SK-N-SH treated with all-trans-retinoic acid at 6 μM for 48 hours (cell line): ENCODE data around the gene NTM.

Experiments
- ARNTL ChIP-seq: fragments of 450-650 bp; formaldehyde crosslinking; IDR thresholded peaks from 2 replicates; pipeline ENCODE4 v1.5.0; 2020; ENCODE audit warnings: low read depth, mild to moderate bottlenecking, moderate library complexity, borderline replicate concordance
- CSDC2 ChIP-seq: fragments of 250-450 bp; sonication (Bioruptor Pico); IDR thresholded peaks from 2 replicates; pipeline ENCODE4 v1.5.0; 2020; ENCODE audit warnings: mild to moderate bottlenecking, moderate library complexity
- ESRRG ChIP-seq: fragments of 250-450 bp; sonication (Bioruptor Pico); IDR thresholded peaks from 2 replicates; pipeline ENCODE4 v1.6.1; 2021; ENCODE audit warnings: mild to moderate bottlenecking
- GLIS3 ChIP-seq: fragments of 250-450 bp; sonication (Bioruptor Pico); IDR thresholded peaks from 2 replicates; pipeline ENCODE4 v1.5.0; 2020; ENCODE audit warnings: mild to moderate bottlenecking, moderate library complexity
- ISL1 ChIP-seq: fragments of 250-450 bp; sonication (Bioruptor Pico); IDR thresholded peaks from 2 replicates; pipeline ENCODE4 v2.1.2; 2022; ENCODE audit warnings: mild to moderate bottlenecking, moderate library complexity
- OSR1 ChIP-seq: fragments of 250-450 bp; sonication (Bioruptor Pico); IDR thresholded peaks from 2 replicates; pipeline ENCODE4 v1.8.0; 2022; ENCODE audit warnings: moderate library complexity, mild to moderate bottlenecking, inconsistent platforms
- PATZ1 ChIP-seq: fragments of 250-450 bp; sonication (Bioruptor Pico); IDR thresholded peaks from 2 replicates; pipeline ENCODE4 v1.8.0; 2020; ENCODE audit warnings: mild to moderate bottlenecking, moderate library complexity, borderline replicate concordance
- RARB ChIP-seq: fragments of 250-450 bp; sonication (Bioruptor Pico); IDR thresholded peaks from 2 replicates; pipeline ENCODE4 v1.8.0; 2021; ENCODE audit warnings: mild to moderate bottlenecking, moderate library complexity
- TOX ChIP-seq: fragments of 250-450 bp; sonication (Bioruptor Pico); IDR thresholded peaks from 2 replicates; pipeline ENCODE4 v1.8.0; 2021; ENCODE audit warnings: mild to moderate bottlenecking, moderate library complexity, borderline replicate concordance
- ZC3H10 ChIP-seq: fragments of 250-450 bp; sonication (Bioruptor Pico); IDR thresholded peaks from 2 replicates; pipeline ENCODE4 v1.5.1; 2021; ENCODE audit warnings: mild to moderate bottlenecking, moderate library complexity
- ZFP3 ChIP-seq: fragments of 250-450 bp; sonication (Bioruptor Pico); IDR thresholded peaks from 2 replicates; pipeline ENCODE4 v1.5.0; 2020; ENCODE audit warnings: mild to moderate bottlenecking, moderate library complexity
- ZFP30 ChIP-seq: fragments of 450-650 bp; formaldehyde crosslinking; IDR thresholded peaks from 2 replicates; pipeline ENCODE4 v1.5.0; 2022; ENCODE audit warnings: mild to moderate bottlenecking, moderate library complexity
- ZNF8 ChIP-seq: fragments of 450-650 bp; formaldehyde crosslinking; IDR thresholded peaks from 2 replicates; pipeline ENCODE4 v1.5.0; 2020; ENCODE audit warnings: mild to moderate bottlenecking, moderate library complexity

- TF ChIP-seq ARNTL (CRISPR knock-in tag) (no peak), ZC3H10 (CRISPR knock-in tag) (no peak), PATZ1 (no peak), ZNF8 (CRISPR knock-in tag) (no peak), ZFP30 (CRISPR knock-in tag) (no peak), RARB (CRISPR knock-in tag) (no peak), ESRRG (CRISPR knock-in tag) (no peak), OSR1 (CRISPR knock-in tag) (no peak), GLIS3 (CRISPR knock-in tag) (no peak), ISL1 (CRISPR knock-in tag) (no peak), ZFP3 (CRISPR knock-in tag) (no peak), CSDC2 (CRISPR knock-in tag) (no peak), TOX (CRISPR knock-in tag) (no peak)
Observed at GRCh38 chr11:131977231-131977630, 606.8 kb downstream of the NTM start.
